Measurements from ENCODE around the gene LYZ. TPM values are rescaled to one million over a fixed set of nuclear protein-coding genes. Genes with fewer than 3 reads are reported as not detected.

The LYZ gene
- total RNA-seq, 1 donor from 2014 or later: 174 TPM

GRCh38 chr12:69318225-69318624 lies 30.0 kb upstream of the LYZ start:
- no peak overlapping the region for H3K4me3 Mint-ChIP-seq
- DNase-seq (ENCODE audit: extremely low spot score, unreplicated experiment): no peak
- H3K36me3 Mint-ChIP-seq: no peaks in the 10 kb centered on the region
- no peak overlapping the region for H3K27ac Mint-ChIP-seq
- no peaks in the 10 kb centered on the region for H3K4me1 Mint-ChIP-seq (ENCODE audit: unreplicated experiment)
- no peak for TF ChIP-seq CTCF (conservative IDR thresholded peaks at IDR 0.05)
- H3K27me3 Mint-ChIP-seq: no peaks in the 10 kb centered on the region
- peaks cover 9% of the 10 kb centered on the region for H3K9me3 Mint-ChIP-seq

- peaks cover 10% of the 10 kb centered on the region for H3K9me3 Mint-ChIP-seq
- no peaks in the 10 kb centered on the region for H3K4me1 Mint-ChIP-seq (ENCODE audit: unreplicated experiment)
- no peak overlapping the region for H3K27ac Mint-ChIP-seq
- no peak overlapping the region for H3K4me3 Mint-ChIP-seq
- no peaks in the 10 kb centered on the region for H3K36me3 Mint-ChIP-seq
- no peaks in the 10 kb centered on the region for H3K27me3 Mint-ChIP-seq
- no peak for TF ChIP-seq CTCF (conservative IDR thresholded peaks at IDR 0.05)
- no peak for DNase-seq (ENCODE audit: extremely low spot score, unreplicated experiment)
These were observed 26.8 kb upstream of the LYZ start for GRCh38 chr12:69321351-69321750.

- no peak overlapping the region for H3K4me3 Mint-ChIP-seq
- H3K4me1 Mint-ChIP-seq (ENCODE audit: unreplicated experiment): no peaks in the 10 kb centered on the region
- peaks cover 4% of the 10 kb centered on the region for H3K9me3 Mint-ChIP-seq
- TF ChIP-seq CTCF (conservative IDR thresholded peaks at IDR 0.05): no peak
- no peaks in the 10 kb centered on the region for H3K36me3 Mint-ChIP-seq
- peaks cover 13% of the 10 kb centered on the region for H3K27me3 Mint-ChIP-seq
- no peak for DNase-seq (ENCODE audit: extremely low spot score, unreplicated experiment)
- H3K27ac Mint-ChIP-seq: no peak overlapping the region
These were observed 23.2 kb upstream of the LYZ start for GRCh38 chr12:69324797-69325466.

- Mint-ChIP-seq H3K27ac (no peak overlapping the region), H3K4me1 (ENCODE audit: unreplicated experiment) (peaks cover 14% of the 10 kb centered on the region), H3K4me3 (no peak overlapping the region), H3K27me3 (peaks cover 16% of the 10 kb centered on the region), H3K36me3 (no peaks in the 10 kb centered on the region), H3K9me3 (no peaks in the 10 kb centered on the region)
- DNase-seq (ENCODE audit: extremely low spot score, unreplicated experiment): no peak
- TF ChIP-seq CTCF (conservative IDR thresholded peaks at IDR 0.05): no peak
These were observed 19.8 kb upstream of the LYZ start for GRCh38 chr12:69328426-69328825.

- Mint-ChIP-seq H3K27ac (no peak overlapping the region), H3K27me3 (peaks cover 16% of the 10 kb centered on the region), H3K4me1 (ENCODE audit: unreplicated experiment) (peaks cover 14% of the 10 kb centered on the region), H3K36me3 (no peaks in the 10 kb centered on the region), H3K9me3 (no peaks in the 10 kb centered on the region), H3K4me3 (peak overlapping the region; percentile 67)
- TF ChIP-seq CTCF (conservative IDR thresholded peaks at IDR 0.05): no peak
- no peak for DNase-seq (ENCODE audit: extremely low spot score, unreplicated experiment)
These were observed 18.3 kb upstream of the LYZ start for GRCh38 chr12:69329669-69330428.
